ENCODE measurements around the gene MXRA7.
A peak's percentile ranks its signal among the peaks of the same experiment; 100 is the strongest.
"Not testable (repeated sequence)": the region's sequence is repeated elsewhere in the genome, so short reads cannot be mapped to it uniquely, and the experiment has no call there.

MXRA7 gene, protein sequence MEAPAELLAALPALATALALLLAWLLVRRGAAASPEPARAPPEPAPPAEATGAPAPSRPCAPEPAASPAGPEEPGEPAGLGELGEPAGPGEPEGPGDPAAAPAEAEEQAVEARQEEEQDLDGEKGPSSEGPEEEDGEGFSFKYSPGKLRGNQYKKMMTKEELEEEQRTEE

DNA sequence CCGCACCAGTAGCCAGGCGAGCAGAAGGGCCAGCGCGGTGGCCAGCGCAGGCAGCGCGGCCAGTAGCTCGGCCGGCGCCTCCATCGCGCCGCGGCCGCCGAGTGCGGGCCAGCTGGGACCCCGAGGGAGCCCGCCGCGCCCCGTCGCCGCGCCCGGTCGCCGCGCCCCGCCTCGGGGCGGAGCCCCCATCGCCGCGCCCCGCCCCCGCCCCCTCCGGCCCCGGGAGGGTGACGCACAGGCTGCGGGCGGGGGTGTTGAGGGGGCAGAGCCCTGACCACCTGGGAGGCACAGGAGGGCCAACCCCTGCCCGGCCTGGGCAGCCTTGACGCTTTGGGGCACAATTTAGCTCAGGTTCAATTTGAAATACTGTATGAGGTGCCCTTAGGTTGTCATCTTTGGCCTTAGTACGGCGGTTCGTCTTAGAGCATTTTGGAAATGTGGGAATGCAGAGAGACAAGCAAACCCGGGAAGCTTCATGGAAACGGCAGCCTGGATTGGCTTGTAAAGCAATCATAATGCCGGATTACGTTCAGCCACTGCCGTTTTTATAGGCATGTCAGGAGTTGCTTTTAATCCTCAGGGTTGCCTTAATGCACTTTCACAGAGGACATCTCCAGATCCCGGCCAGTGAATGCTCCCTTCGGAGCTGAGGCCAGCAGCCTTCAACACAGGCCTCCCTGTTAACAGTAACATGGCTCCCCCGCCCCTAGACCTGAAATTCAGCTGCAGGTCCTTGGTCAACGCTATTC, at the start of gene MXRA7:
Gene MXRA7, minus strand, starts transcription at position 103 of the 749 bp plus-strand sequence. Its CDS starts 19 bp downstream, at position 84.
- peak; percentile 68 for DNase-seq

DNA sequence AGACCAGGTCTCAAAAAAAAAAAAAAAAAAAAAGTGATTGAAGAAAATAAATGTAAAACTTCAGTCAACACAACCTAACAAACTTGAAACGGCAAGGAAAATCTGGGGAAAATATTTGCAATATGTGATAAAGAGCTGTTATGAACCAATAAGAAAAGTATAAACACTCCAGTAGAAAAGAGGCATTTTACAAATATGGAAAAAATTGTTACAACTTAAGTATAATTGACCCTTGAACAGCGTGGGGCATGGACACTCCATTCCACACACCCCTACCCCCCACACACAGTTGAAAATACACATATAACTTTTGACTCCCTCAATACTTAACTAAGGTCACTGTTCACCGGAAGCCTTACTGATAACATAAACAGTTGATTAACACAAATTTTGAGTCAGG, 47.8 kb upstream of the MXRA7 start:
- no peak for DNase-seq

DNA sequence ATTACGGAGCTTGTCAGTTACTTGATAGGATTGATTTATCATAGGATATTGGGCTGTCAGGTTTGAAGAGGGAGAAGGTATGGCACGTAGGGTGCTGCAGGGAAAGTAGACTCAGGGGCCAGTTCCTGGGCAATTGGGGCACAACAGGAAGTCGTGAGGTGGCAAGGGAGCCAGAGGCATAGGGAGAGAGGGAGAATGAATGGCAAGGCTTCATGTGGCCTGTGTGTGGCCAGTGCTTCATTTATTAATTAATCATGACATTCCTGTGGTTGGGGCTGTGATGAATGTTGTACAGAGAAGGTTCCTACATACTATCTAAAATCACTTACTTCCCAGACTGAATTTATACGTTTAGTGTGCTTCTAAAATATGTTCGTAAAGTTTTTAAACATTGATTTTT, 46.5 kb upstream of the MXRA7 start:
- peak; percentile 21 for DNase-seq

DNA sequence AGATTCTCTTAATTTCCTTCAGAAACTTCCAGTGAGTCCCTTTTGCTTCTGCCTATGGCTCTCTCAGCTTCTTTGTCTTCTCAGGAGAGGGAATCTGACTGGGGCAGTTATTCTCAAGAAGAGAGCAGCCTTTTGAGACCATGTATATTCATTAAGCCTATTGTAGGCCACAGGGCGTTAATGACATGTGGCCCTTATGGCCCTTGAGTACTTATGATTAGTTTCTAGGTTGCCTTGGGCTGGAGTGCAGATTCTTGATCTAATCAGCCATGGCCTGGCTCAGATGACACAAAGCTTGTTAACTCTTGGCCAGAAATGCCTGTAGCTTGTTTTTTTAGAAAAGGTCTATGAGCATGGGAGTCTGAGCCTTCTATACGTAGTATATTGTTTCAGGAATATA, 44.5 kb upstream of the MXRA7 start:
- no peak for DNase-seq

DNA sequence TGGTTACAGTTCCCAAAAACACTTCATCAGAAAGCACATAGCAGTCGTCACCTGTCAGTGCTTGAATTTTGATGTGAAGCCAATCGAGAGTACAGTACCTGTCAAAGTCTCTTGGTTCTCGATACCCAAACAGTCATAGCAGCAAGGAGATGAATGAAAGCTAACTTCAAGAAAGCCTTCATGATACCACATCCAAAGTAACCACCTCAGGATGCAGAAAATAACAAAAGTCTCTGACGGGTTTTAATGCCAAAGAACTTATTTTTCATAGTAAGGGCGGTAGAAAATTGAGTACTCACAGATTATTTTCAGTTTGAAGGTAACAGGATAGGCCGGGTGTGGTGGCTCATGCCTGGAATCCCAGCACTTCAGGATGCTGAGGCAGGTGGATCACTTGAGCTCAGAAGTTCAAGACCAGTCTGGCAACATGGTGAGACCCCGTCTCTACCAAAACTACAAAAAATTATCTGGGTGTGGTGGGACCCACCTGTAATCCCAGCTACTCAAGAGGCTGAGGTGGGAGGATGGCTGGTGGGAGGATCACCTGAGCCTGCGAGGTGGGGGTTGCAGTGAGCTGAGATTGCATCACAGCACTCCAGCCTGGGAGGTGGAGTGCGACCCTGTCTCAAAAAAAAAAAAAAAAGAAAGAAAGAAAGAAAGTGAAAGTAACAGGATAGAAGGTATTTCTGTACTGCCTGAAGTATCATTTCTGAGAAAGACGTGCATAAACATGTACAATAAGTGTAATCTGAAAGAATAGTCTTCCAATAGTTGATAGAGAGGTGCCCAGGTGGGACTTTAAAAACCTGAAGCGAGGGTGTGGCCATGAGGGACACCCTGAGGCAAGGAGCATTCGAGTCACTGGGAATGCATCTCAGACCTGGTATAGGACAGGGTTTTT, 42.5 kb upstream of the MXRA7 start:
- DNase-seq = no peak

DNA sequence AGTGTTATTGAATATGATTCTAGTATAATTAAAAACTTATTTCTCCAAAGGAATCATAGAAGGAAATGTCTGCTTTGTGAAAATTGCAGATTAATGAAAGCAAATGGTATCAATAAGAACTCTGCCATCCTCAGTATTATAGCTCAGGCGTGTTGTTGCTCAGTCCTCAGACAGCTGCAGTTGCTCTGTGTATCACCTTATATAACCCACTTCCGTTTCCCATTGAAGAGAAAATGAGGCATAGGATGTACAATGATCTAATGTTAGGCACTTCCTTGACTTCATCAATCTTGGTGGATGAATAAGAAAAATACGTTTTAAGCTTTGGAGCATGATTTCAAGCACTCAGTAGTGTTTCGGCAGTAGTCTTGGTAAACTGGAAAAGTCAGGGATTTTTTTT, 41.2 kb upstream of the MXRA7 start:
- DNase-seq = no peak

DNA sequence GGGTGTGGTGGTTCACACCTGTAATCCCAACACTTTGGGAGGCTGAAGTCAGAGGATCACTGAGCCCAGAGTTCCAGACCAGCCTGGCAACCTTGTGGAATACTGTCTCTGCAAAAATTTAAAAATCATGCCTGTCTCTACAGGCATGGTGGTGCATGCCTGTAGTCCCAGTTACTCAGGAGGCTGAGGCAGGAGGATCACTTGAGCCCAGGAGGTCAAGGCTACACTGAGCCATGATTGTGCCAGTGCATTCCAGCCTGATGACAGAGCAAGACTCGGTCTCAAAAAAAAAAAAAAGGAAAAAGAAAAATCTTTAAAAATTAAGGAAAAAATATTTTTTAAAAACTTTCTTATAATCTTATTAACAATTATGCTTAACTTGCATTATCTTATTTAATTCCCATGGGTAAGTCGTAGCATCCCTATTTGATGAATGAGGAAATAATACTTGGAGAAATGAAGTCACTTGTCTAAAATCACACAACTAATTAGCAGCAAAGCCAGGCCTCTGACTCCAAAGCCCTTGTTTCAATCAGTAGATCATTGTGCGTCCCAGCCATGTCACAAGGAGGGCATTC, 40.7 kb upstream of the MXRA7 start:
- no peak for DNase-seq

DNA sequence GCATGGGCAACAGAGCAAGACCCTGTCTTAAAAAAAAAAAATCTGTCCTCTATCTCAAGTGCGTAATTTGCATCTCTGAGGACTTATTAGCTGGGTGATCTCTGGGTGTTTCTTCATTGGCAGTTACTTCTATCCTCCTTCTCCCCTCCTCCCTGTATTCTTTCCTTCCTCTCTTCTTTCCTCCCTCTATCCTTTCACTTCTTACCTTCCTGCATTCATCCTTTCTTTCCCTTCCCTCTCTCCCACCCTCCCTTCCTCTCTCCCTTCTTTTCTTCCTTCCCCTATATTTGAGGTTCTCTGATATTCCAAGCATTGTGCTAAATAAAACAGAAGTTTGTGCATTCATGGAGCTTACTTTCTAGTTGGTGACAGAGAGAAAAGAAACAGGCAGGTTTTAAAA, 37.9 kb upstream of the MXRA7 start:
- no peak for DNase-seq

DNA sequence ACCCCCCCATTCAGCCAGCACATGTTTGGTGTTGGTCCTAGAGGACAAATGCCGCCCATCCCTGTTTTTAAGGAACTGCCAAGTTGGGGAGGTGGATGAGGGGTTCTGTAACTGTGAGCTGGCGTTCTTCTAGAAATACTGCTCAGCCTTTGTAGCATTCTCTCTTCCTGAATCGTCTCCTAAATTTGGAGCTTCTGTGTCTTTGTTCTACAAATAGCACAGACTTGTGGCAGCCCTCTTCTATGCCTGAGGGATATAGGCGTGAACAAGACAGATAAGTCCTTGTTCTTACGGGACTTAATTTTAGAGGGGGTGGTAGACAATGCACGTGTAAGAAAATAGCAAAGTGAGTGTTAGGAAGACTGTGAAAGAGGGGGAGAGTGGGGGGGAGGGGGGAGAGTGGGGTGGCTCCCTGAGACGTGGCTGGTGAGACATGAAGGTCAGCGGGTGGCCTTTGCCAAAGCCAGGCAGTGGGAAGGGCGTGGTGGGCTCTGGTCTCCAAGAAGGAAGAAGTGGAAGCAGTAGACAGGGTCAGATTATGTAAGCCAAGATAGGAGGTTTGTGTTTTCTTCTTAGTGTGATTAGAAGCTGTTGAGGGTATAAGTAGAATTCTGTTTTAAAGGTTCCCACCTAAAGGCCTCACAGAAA, 37.1 kb upstream of the MXRA7 start:
- DNase-seq = no peak

DNA sequence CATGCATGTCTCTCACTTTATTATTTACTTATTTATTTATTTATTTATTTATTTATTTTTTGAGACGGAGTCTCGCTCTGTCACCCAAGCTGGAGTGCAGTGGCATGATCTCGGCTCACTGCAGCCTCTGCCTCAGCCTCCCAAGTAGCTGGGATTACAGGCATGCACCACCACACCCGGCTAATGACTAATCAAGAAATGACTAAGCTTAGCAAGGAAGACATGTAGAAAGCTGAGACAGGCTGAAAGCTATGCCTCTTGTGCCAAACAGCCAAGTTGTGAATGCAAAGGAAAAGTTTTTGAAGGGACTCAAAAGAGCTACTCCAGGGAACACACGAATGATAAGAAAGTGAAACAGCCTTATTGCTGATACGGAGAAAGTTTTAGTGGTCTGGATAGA, 35.0 kb upstream of the MXRA7 start:
- DNase-seq = not testable (repeated sequence)

DNA sequence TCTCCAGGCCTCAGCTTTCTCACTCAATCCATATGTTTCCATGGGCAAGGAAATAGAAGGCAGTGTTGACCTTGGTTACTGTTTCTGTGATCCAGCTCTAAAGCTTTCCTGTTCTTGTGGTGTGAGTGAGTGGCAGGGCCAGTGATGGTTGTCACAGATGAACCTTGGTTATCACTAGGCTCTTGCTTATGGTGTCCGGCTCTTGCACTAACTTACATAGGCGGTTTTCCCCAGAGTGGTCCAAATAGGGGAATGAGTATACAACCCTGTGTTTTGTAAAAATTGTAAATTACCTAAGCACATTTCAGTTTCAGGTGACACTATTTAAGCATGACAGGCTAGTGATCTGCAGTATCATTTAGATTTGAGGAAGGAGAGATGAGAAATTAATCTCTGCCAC, 34.0 kb upstream of the MXRA7 start:
- DNase-seq = no peak

DNA sequence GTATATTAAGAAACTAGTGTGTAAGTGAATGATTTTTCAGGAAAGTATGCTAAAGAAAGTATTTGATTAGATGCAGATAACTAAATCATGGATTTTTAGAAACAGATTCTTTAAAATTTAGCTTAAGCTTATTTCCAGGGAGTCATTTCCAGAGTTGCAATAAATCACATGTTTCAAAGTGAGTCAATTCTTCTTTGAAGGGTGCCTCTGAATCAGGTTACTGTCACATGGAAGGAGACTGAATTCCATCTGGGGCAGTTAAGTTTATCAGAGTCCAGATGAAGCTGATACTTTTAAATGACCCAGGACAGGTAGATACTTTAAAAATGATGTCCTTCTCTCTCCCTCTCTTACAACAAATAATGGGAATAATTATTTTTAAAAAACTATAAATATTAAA, 32.2 kb upstream of the MXRA7 start:
- no peak for DNase-seq

DNA sequence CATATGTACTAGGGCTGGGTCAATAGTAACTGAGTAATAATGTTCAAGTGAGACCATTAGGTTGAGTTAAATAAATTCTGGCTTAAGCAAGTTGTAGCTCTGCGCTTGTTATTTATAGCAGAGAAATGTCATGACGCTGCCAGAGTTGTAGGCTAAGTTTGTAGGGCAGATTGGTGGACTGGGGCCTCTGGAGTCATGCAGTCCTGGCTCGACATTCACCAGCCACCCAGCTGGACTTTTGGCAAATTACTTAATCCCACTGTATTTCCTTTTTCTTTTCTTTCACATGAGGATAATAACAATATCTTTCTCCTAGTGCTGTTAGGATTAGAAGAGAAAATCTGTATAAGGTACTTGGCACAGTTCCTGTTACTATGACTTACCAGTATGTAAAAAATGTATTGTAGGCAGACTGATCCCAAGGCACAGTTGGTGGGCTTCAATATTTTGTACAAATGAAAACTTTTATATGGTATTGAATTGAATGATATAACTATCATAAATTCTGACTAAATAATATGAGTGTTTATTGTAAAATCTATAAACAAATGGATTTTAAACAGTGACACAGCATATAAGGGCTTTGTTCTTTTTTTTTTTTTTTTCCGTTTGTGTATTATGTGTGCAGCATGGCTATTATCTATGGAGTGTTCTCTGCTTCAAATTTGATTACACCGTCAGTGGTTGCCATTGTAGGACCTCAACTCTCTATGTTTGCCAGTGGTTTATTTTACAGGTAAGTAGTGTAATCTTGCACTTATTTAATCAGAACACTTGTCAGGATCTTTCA, 29.8 kb upstream of the MXRA7 start:
- DNase-seq = no peak

DNA sequence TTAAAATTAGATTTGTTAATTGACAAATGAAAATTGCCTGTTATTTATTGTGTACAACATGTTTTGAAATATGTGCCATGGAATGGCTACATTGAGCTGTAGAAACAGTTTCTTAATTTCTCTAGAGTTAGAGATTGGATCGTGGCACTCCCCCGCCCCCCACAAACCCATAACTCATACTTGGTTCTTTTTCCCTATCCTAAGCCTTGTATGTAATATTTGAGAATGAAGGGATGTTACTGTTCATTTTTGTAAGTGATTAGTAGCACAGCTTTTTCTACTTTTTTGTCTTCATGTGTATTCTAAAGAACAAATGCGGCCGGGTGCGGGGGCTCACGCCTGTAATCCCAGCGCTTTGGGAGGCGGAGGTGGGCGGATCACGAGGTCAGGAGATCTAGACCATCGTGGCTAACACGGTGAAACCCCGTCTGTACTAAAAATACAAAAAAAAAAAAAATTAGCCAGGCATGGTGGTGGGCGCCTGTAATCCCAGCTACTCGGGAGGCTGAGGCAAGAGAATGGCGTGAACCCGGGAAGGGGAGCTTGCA, 28.9 kb upstream of the MXRA7 start:
- DNase-seq = not testable (repeated sequence)

DNA sequence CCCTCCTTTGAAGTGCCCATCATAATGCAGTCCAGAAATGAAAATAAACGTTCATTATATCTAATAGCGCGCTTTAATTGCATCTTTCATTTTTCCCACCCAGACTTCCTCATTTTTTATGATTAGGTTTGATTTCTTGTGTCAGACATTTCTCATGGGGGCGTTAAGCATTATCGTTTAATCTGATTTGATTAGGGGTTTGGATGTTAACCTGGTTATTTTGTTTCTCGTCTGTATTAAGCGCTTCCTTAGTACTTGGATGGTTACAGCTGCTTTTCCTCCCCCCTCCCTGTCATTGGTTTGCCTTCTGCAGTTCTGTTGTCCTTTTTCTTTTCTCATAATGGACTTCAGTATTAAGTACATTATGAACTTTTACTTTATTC, 27.7 kb upstream of the MXRA7 start:
- DNase-seq = no peak

DNA sequence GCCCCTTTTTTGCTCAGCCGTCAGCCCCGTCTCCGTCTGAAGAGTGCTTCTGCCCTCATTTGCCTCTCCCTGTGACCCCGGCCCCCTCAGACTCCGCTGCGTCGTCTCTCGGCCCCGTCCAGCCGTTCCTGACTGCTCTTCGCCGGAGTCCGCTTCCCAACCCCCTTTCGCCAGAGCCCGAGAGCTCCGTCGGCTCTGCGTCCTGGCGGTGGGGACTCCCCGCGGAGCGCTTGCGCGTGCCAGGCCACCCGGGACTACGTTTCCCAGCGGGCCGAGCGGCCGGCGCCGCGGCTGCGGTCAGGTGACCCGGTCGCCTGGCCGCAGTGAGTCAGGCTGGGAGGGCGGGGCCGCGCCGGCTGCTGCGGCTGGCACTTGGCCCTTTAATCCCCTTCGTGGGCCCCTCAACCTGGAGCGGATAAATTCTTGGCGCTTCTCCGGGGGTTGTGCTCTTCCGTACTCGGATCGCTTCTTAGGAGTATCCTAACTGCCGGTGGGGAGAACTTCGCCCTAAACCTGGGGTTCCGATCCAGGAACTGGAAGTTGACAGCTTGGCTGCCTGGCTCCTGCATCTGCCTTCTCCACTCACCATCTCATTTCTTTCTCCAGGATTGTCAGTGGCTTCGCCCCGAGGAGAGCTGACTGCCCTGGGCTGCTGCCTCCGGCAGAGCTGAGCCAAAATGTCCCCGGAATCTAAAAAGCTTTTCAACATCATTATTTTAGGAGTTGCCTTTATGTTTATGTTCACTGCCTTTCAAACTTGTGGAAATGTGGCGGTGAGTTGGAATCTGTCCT, 27.1 kb upstream of the MXRA7 start, which contains the start of gene MFSD11:
Gene MFSD11, plus strand, starts transcription at position 444 of the 792 bp plus-strand sequence. Its CDS starts 234 bp downstream, at position 678.
- peak; percentile 96 for DNase-seq

DNA sequence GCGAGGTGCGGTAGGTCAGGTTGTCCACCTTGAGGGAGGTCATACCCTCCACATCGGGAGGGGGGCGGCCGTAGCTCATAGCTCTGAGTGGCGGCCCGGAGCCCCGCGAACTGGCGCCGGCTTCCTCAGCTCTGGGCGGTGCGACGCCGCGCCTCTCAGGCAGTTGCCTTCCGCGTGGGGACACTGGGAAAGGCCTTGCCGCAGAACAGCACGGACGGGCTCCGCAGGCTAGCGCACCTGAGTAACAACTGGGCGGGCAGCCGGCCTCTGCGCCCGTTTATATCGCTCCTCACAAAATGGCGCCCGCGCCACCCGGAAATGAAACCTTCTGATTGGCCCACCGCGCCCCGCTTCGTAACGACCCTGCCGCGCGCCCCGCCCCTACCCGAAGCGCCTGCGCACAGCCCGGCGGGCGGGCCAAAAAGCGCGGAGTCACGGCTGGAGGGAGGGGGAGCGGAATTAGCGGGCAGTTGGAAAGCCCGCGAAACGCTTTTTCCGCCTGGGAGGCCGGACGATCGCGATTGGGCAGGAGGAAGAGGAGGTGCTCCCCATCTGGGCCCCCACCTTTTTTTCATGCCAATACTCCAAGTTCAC, 26.4 kb upstream of the MXRA7 start, which contains the start of gene SRSF2:
Gene SRSF2, minus strand, starts transcription at position 250 of the 594 bp plus-strand sequence. Its CDS starts 171 bp downstream, at position 79.
- DNase-seq = peak; percentile 99

DNA sequence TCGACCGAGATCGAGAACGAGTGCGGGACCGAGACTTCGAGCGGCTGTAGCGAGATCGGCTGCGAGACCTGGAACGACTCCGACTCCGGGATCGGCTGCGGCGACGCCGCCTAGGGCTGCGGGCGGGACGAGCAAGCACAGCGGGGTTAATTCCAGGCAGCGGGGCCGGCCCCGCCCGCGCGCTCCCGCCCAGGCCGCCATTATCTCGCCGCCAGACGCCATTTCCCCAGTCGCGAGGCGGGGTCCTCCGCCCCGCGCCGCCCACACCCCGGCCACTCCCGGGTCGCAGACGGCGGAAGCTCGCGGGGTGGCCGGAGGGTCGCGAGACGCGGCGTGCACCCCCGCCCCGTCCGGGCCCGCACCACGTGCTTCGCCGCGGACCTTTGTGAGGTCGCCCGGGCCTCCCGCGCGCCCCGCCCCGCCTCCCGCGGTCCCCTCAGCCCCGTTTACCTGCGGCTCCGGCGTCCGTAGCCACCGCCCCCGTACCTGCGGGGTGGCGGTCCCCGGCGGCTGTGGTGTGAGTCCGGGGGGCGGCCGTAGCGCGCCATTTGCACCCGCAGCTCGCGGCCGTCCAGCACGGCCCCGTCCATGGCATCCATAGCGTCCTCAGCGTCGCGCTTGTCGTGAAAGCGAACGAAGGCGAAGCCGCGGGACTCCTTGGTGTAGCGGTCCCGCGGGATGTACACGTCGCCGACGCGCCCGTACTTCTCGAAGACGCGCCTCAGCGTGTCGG, 25.8 kb upstream of the MXRA7 start:
- peak; percentile 55 for DNase-seq

DNA sequence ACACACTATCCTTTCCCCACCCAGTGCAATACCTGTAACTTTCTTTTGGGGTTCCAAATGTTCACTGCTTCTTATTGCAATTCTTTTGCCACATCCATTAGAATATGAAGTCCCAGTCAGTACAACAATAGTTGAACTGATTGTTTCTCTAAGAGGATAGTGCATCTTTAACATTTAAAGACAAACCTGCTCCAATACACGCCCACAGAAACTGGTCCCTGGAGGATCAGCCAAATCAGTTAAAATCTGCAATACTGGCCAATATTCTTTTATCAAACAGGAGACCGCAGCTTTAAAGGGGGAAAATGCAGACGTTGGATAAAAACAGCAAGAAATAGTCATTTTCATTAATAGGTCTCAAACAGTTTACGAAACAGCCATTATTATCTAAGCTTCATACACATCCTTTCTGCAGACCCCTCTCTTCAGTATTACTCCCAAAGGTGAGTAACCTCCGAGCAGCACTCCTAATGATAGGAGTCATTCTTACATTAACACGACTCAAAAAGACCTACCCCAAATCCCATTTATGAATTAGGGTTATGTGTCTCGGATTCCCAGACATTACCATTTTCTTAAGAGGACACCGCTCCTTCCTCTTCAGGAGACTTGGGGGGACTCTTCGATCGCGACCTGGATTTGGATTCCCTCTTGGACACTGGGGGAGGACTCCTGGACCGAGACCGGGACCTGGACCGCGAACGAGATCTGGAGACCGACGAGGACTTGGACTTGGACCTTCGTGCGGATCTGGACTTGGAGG, 25.0 kb upstream of the MXRA7 start:
- DNase-seq = no peak

Measured in fibroblast of skin of right quadriceps (primary cell).